ENCODE data around the gene NSD2. TPM values are rescaled to one million over a fixed set of nuclear protein-coding genes. Genes with fewer than 3 reads are reported as not detected.
"Not testable (repeated sequence)": the region's sequence is repeated elsewhere in the genome, so short reads cannot be mapped to it uniquely, and the experiment has no call there.

The NSD2 gene
- total RNA-seq, 6 experiments from 2014 or later: 65.2 to 121 (median 109) TPM

DNA sequence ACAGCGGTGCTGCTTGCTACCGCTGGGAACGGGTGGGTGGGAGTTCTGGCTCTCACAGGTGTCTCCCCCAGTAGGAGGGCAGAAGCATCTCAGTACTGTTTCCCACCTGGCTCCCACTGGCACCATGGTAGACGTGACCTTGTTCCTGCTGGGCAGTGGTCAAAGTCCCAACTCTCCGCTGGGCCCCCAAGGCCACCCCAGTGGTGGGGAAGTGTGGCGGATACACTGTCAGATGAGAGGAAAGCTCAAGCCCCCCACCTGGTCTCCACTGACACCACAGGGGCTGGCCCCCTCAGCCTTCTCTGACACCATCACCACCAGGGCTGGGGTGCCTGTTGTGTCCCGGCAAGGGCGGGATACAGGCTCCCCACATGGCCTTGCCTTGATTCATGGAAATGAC lies 39.9 kb upstream of the NSD2 start:
- no peak for DNase-seq
- H3K4me1 Mint-ChIP-seq (ENCODE audit: low read depth): no peaks in the 10 kb centered on the region
- H3K27ac Mint-ChIP-seq: no peak overlapping the region
- TF ChIP-seq, protein P1, sequence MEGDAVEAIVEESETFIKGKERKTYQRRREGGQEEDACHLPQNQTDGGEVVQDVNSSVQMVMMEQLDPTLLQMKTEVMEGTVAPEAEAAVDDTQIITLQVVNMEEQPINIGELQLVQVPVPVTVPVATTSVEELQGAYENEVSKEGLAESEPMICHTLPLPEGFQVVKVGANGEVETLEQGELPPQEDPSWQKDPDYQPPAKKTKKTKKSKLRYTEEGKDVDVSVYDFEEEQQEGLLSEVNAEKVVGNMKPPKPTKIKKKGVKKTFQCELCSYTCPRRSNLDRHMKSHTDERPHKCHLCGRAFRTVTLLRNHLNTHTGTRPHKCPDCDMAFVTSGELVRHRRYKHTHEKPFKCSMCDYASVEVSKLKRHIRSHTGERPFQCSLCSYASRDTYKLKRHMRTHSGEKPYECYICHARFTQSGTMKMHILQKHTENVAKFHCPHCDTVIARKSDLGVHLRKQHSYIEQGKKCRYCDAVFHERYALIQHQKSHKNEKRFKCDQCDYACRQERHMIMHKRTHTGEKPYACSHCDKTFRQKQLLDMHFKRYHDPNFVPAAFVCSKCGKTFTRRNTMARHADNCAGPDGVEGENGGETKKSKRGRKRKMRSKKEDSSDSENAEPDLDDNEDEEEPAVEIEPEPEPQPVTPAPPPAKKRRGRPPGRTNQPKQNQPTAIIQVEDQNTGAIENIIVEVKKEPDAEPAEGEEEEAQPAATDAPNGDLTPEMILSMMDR (IDR thresholded peaks at IDR 0.05): no peak
- H3K36me3 Mint-ChIP-seq (ENCODE audit: low read depth): peaks cover 6% of the 10 kb centered on the region; the same call in 1 of the 2 replicates
- H3K4me3 Mint-ChIP-seq: no peak overlapping the region
- H3K9me3 Mint-ChIP-seq: no peaks in the 10 kb centered on the region
- peaks cover 3% of the 10 kb centered on the region for H3K27me3 Mint-ChIP-seq (ENCODE audit: insufficient read depth)

DNA sequence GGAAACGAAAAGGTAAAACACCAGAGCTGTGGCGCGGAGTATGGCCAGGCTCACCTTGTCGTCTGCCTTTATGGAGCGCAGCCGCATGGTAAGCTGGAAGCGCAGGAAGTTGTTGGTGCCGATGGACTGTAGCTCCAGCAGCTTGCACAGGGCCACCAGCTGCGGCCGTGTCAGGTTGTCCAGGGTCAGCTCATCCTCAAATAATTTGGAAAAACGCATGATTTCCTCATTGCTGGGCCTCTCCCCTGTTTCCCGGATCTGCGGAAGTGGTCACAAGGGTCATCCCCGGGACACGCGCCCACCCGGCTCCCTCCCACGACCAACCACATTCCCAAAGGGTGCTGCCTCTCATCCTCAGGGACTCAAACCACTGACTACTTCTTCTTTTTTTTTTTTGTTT lies 38.5 kb upstream of the NSD2 start:
- H3K27me3 Mint-ChIP-seq (ENCODE audit: insufficient read depth): peaks cover 3% of the 10 kb centered on the region
- H3K27ac Mint-ChIP-seq: no peak overlapping the region
- H3K9me3 Mint-ChIP-seq: no peaks in the 10 kb centered on the region
- TF ChIP-seq, protein P1 (IDR thresholded peaks at IDR 0.05): no peak
- no peaks in the 10 kb centered on the region for H3K4me1 Mint-ChIP-seq (ENCODE audit: low read depth)
- H3K4me3 Mint-ChIP-seq: no peak overlapping the region
- peaks cover 6% of the 10 kb centered on the region; the same call in 1 of the 2 replicates for H3K36me3 Mint-ChIP-seq (ENCODE audit: low read depth)
- DNase-seq: no peak

DNA sequence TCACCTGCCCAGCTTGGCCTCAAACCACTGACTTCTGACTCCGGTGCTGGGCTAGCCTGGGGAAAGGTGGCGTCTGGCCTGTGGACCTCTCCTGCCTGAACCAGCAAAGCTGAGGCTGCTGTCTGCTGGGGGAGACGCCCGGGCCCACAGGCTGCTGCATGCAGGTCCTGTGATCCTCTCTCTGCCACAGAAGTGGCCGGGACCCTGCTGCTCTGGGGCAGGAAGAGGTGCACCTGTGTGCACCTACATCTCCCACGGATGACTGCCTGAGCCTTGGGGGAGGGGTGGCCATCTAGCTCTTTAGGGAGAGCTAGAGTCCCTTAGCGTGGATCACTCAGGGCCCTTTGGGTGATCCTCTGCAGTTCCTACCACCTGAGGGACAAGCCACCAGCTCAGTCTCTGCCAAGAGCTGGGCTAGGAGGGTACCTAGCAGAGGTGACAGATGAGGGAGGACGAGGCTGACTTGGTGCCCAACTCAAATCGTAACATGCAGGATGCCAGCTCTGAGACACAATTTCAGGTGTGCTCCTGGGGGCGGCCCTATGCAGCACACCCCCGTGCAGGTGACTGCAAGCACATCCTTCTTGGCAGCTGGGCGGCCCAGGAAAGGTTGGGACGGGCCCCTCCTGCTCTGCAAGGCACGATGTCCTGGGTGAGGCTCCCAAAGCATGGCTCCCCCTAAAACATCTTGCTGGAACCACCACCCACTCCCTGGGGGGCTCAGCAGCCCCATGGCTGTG lies 37.7 kb upstream of the NSD2 start:
- no peak for DNase-seq
- H3K4me3 Mint-ChIP-seq: no peak overlapping the region
- H3K27ac Mint-ChIP-seq: no peak overlapping the region
- TF ChIP-seq, protein P1 (IDR thresholded peaks at IDR 0.05): no peak
- peaks cover 3% of the 10 kb centered on the region for H3K27me3 Mint-ChIP-seq (ENCODE audit: insufficient read depth)
- H3K4me1 Mint-ChIP-seq (ENCODE audit: low read depth): no peaks in the 10 kb centered on the region
- H3K9me3 Mint-ChIP-seq: no peaks in the 10 kb centered on the region
- peaks cover 6% of the 10 kb centered on the region; the same call in 1 of the 2 replicates for H3K36me3 Mint-ChIP-seq (ENCODE audit: low read depth)

DNA sequence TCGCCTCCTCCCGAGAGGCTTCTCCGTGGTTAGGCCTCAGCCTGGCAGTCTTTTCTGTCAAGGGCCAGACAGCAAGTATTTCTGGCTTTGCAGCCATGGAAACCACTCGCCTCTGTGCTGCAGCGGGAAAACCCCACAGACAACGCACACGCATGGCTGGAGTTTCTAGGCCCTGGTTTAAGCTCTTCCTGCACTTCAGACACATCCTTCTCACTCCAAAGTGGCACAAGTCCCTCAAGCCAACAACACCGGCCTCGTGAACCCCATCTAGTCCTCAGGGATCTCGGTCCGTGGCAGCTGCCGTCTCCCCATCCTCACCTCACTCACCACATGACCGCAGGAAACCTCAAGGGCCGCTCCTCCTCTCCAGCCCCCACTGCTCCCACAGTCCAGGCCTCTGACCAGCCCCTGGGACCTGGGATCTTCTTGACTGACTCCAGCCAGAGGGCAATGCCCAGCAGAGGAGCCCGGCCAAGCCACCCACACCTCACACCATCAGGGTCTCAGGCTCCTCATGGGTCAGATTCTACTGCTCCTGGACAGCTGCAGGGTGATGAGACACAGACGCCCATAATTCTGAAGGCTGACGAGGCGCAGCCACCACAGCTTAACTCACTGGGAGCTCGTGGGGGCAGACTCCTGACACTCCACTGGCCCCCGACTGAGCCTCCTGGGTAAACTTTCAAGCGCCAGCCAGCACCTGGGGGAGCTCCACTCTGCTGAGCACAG lies 37.0 kb upstream of the NSD2 start:
- H3K9me3 Mint-ChIP-seq: no peaks in the 10 kb centered on the region
- H3K36me3 Mint-ChIP-seq (ENCODE audit: low read depth): peaks cover 10% of the 10 kb centered on the region
- H3K4me3 Mint-ChIP-seq: no peak overlapping the region
- TF ChIP-seq, protein P1 (IDR thresholded peaks at IDR 0.05): no peak
- no peak for DNase-seq
- no peaks in the 10 kb centered on the region for H3K4me1 Mint-ChIP-seq (ENCODE audit: low read depth)
- H3K27me3 Mint-ChIP-seq (ENCODE audit: insufficient read depth): peaks cover 3% of the 10 kb centered on the region
- no peak overlapping the region for H3K27ac Mint-ChIP-seq

DNA sequence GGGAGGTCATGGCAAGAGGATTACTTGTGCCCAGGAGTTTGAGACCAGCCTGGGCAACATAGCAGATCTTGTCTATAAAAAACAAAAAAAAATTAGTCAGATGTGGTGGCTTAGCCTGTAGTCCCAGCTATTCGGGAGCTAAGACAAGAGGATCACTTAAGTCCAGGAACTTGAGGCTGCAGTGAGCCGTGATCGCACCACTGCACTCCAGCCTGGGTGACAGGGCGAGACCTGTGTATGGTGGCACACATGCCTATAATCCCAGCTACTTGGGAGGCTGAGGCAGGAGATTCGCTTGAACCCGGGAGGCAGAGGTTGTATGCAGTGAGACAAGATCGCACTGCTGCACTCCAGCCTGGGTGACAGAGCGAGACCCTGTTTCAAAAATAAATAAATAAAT lies 35.4 kb upstream of the NSD2 start:
- not testable (repeated sequence) for H3K27ac Mint-ChIP-seq; H3K9me3 Mint-ChIP-seq; DNase-seq; H3K27me3 Mint-ChIP-seq (ENCODE audit: insufficient read depth); H3K4me1 Mint-ChIP-seq (ENCODE audit: low read depth); H3K4me3 Mint-ChIP-seq
- peaks cover 13% of the 10 kb centered on the region for H3K36me3 Mint-ChIP-seq (ENCODE audit: low read depth)

DNA sequence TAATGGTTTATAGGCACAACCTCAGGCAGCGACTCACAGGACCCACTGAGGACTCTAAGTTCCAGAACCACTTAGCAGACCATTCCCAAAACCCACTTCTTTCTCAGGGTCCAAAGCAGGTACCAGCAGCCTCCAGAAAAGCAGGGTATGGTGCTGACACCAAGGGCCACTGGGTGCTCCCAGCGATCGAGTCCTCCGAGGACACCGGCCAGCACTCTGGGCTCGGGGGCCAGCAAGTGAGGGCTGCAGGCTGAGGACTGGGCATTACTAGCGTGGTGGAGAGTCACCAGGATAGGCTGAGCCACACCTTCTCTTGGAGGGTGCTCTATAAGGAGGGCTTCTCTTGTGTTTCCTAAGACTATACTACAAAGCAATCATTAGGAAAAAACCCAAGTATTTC lies 34.5 kb upstream of the NSD2 start:
- H3K36me3 Mint-ChIP-seq (ENCODE audit: low read depth): peaks cover 13% of the 10 kb centered on the region

More for the DNA sequence above, 34.5 kb upstream of the NSD2 start:
- peaks cover 3% of the 10 kb centered on the region for H3K4me1 Mint-ChIP-seq (ENCODE audit: low read depth)
- H3K4me3 Mint-ChIP-seq: no peak overlapping the region
- no peaks in the 10 kb centered on the region for H3K9me3 Mint-ChIP-seq
- TF ChIP-seq, protein P1 (IDR thresholded peaks at IDR 0.05): no peak
- H3K27ac Mint-ChIP-seq: no peak overlapping the region
- DNase-seq: no peak
- H3K27me3 Mint-ChIP-seq (ENCODE audit: insufficient read depth): no peaks in the 10 kb centered on the region

All from HFFc6 (cell line).